ENCODE results near the gene CTAGE9. TPM values are rescaled to one million over a fixed set of nuclear protein-coding genes. Genes with fewer than 3 reads are reported as not detected.
"Not testable (repeated sequence)": the region's sequence is repeated elsewhere in the genome, so short reads cannot be mapped to it uniquely, and the experiment has no call there.

CTAGE9 gene
- total RNA-seq, 1 experiment from 2014 or later = not detected

GRCh38 chr6:131729550-131729949 is 18.7 kb upstream of the CTAGE9 start:
- no peak for DNase-seq (ENCODE audit: low spot score)

- no peak for DNase-seq (ENCODE audit: low spot score)
These were observed 17.6 kb upstream of the CTAGE9 start for GRCh38 chr6:131728296-131728939.

- no peak for DNase-seq (ENCODE audit: low spot score)
These were observed 17.1 kb upstream of the CTAGE9 start for GRCh38 chr6:131727868-131728267.

GRCh38 chr6:131727467-131727866 is 16.6 kb upstream of the CTAGE9 start:
- no peak for DNase-seq (ENCODE audit: low spot score)

- DNase-seq (ENCODE audit: low spot score) = no peak
These were observed 13.3 kb upstream of the CTAGE9 start for GRCh38 chr6:131724114-131724513.

- DNase-seq (ENCODE audit: low spot score) = no peak
These were observed 10.3 kb upstream of the CTAGE9 start for GRCh38 chr6:131721161-131721560.

GRCh38 chr6:131717836-131718542 is 7.2 kb upstream of the CTAGE9 start:
- no peak for DNase-seq (ENCODE audit: low spot score)

GRCh38 chr6:131715567-131715966 is 4.8 kb upstream of the CTAGE9 start:
- DNase-seq (ENCODE audit: low spot score) = not testable (repeated sequence)

- DNase-seq (ENCODE audit: low spot score) = not testable (repeated sequence)
These were observed 6.9 kb downstream of the CTAGE9 start for GRCh38 chr6:131703905-131704304.

GRCh38 chr6:131700851-131701250 is 10.0 kb downstream of the CTAGE9 start:
- DNase-seq (ENCODE audit: low spot score) = not testable (repeated sequence)

GRCh38 chr6:131696956-131697355 is 13.9 kb downstream of the CTAGE9 start:
- DNase-seq (ENCODE audit: low spot score) = no peak

GRCh38 chr6:131694832-131695426 is 15.9 kb downstream of the CTAGE9 start:
- DNase-seq (ENCODE audit: low spot score) = peak; percentile 48

- no peak for DNase-seq (ENCODE audit: low spot score)
These were observed 17.4 kb downstream of the CTAGE9 start for GRCh38 chr6:131693384-131693783.

- no peak for DNase-seq (ENCODE audit: low spot score)
These were observed 18.2 kb downstream of the CTAGE9 start for GRCh38 chr6:131692589-131692988.

GRCh38 chr6:131692031-131692430 is 18.8 kb downstream of the CTAGE9 start:
- no peak for DNase-seq (ENCODE audit: low spot score)

- no peak for DNase-seq (ENCODE audit: low spot score)
These were observed 22.5 kb downstream of the CTAGE9 start for GRCh38 chr6:131688286-131688685.

GRCh38 chr6:131687022-131687421 is 23.8 kb downstream of the CTAGE9 start:
- DNase-seq (ENCODE audit: low spot score) = no peak

GRCh38 chr6:131685266-131685780 is 25.5 kb downstream of the CTAGE9 start:
- no peak for DNase-seq (ENCODE audit: low spot score)

GRCh38 chr6:131683479-131683878 is 27.3 kb downstream of the CTAGE9 start:
- DNase-seq (ENCODE audit: low spot score) = no peak

- no peak for DNase-seq (ENCODE audit: low spot score)
These were observed 28.4 kb downstream of the CTAGE9 start for GRCh38 chr6:131682442-131682841.

GRCh38 chr6:131681585-131681984 is 29.2 kb downstream of the CTAGE9 start:
- no peak for DNase-seq (ENCODE audit: low spot score)

- DNase-seq (ENCODE audit: low spot score) = no peak
These were observed 29.9 kb downstream of the CTAGE9 start for GRCh38 chr6:131680868-131681267.

- DNase-seq (ENCODE audit: low spot score) = no peak
These were observed 32.4 kb downstream of the CTAGE9 start for GRCh38 chr6:131678442-131678841.
